ENCODE measurements around the gene TPSD1. TPM values are rescaled to one million over a fixed set of nuclear protein-coding genes. Genes with fewer than 3 reads are reported as not detected.
A peak's percentile ranks its signal among the peaks of the same experiment; 100 is the strongest.

TPSD1 gene
- total RNA-seq, 1 donor from 2014 or later, result not detected

DNA sequence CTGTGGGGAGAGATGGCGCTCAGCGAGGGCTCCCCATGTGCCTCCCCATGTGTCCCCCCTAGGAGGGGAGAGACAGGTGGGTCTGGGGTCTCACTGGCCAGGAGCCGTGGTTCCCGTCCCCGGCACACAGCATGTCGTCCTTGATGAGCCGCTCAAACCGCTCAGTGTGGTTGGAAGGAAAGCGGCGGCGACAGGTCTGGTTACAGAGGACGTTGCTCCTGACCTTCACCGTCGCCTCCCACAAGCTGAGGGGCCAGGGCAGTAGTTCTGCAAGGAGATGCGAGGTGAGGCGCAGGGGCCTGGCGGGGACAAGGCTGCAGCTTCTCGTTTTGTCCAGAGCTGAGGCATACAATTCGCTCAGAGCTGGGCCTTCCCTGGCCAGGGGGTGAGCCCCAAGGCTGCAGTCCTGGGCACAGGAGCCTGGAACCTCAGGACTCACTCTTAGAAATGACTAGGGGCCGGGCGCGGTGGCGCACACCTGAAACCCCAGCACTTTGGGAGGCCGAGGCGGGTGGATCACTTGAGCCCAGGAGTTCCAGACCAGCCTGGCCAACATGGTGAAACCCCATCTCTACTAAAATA lies 30.7 kb downstream of the TPSD1 start:
- Mint-ChIP-seq H3K36me3 (no peaks in the 10 kb centered on the region), H3K4me1 (peaks cover 27% of the 10 kb centered on the region), H3K27me3 (ENCODE audit: low read depth) (peaks cover 48% of the 10 kb centered on the region), H3K4me3 (no peak overlapping the region), H3K9me3 (no peaks in the 10 kb centered on the region), H3K27ac (no peak overlapping the region)
- no peak for DNase-seq (ENCODE audit: low spot score in 2 of 2, unreplicated experiment in 2 of 2)
- TF ChIP-seq, protein P1, sequence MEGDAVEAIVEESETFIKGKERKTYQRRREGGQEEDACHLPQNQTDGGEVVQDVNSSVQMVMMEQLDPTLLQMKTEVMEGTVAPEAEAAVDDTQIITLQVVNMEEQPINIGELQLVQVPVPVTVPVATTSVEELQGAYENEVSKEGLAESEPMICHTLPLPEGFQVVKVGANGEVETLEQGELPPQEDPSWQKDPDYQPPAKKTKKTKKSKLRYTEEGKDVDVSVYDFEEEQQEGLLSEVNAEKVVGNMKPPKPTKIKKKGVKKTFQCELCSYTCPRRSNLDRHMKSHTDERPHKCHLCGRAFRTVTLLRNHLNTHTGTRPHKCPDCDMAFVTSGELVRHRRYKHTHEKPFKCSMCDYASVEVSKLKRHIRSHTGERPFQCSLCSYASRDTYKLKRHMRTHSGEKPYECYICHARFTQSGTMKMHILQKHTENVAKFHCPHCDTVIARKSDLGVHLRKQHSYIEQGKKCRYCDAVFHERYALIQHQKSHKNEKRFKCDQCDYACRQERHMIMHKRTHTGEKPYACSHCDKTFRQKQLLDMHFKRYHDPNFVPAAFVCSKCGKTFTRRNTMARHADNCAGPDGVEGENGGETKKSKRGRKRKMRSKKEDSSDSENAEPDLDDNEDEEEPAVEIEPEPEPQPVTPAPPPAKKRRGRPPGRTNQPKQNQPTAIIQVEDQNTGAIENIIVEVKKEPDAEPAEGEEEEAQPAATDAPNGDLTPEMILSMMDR (IDR thresholded peaks at IDR 0.05; ENCODE audit: unreplicated experiment), result no peak

DNA sequence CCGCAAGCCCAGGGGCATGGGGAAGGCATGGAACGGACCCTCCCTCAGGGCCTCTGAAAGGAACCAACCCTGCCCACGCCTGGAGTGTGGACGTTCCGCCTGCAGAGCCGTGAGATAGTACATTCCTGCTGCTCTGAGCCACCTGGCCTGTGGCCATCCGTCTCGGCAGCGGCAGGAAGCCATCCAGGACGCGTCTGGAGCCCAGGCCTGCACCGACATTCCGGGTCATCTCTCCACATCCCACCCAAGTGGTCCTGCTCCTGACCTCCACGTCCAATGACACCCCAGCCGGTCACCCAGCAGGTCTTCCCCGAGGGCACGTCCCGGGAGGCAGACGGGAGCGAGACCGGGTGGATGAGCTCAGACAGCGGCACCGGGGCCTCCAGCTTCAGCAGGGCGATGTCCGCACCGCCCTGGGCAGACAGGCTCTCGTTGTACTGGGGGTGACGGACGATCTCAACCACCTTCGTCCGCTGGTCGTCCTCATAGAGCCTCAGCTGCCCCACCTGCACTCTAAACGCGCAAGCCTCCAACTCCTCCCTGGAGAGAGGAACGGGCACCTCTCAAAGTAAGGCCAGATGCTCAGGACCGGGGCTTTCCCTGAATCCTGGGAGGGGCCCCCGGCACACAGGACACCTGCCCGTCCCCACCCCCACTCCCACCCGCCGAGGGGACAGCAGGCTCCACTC lies 32.3 kb downstream of the TPSD1 start:
- TF ChIP-seq, protein P1 (IDR thresholded peaks at IDR 0.05; ENCODE audit: unreplicated experiment), result no peak
- H3K27ac Mint-ChIP-seq, result peak overlapping the region; percentile 24
- H3K9me3 Mint-ChIP-seq, result no peaks in the 10 kb centered on the region
- no peaks in the 10 kb centered on the region for H3K36me3 Mint-ChIP-seq
- H3K4me1 Mint-ChIP-seq, result peaks cover 26% of the 10 kb centered on the region
- DNase-seq (ENCODE audit: low spot score in 2 of 2, unreplicated experiment in 2 of 2), result no peak
- no peak overlapping the region for H3K4me3 Mint-ChIP-seq
- peaks cover 55% of the 10 kb centered on the region for H3K27me3 Mint-ChIP-seq (ENCODE audit: low read depth)

DNA sequence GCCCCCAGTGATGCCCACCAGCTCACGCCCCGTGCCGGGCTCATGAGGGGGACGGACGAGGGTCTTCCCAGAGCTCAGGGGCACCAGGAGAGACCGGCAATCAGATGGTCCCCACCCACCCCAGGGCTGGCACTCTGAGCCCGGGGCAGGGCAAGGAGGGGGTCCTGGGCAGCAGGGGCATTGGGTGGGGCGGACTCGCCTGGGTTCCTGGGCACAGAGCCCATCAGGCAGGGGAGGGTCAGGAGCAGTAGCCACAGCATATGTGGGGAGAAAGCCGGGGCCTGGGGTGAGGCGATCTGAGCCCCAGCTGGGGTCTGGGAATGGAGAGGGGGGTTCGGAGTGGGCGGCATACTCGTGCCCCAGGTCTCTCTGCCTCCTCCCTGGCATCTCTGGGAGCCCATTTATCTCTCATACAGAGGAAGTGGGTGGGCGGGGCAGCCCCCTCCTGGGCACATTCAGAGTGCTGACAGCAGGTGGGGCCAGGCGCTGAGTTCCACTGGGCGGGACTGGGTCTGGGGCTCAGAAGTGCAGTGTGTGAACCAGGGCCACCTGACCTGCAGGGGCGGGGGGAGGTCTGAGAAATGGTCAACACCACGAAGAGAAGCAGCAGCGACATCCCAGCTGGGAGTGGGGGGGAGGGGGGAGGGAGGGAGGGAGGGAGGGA lies 33.1 kb downstream of the TPSD1 start:
- TF ChIP-seq, protein P1 (IDR thresholded peaks at IDR 0.05; ENCODE audit: unreplicated experiment), result no peak
- H3K4me1 Mint-ChIP-seq, result peaks cover 22% of the 10 kb centered on the region
- DNase-seq (ENCODE audit: low spot score in 2 of 2, unreplicated experiment in 2 of 2), result no peak
- H3K27me3 Mint-ChIP-seq (ENCODE audit: low read depth), result peaks cover 55% of the 10 kb centered on the region
- no peaks in the 10 kb centered on the region for H3K36me3 Mint-ChIP-seq
- no peaks in the 10 kb centered on the region for H3K9me3 Mint-ChIP-seq
- no peak overlapping the region for H3K4me3 Mint-ChIP-seq
- H3K27ac Mint-ChIP-seq, result no peak overlapping the region

DNA sequence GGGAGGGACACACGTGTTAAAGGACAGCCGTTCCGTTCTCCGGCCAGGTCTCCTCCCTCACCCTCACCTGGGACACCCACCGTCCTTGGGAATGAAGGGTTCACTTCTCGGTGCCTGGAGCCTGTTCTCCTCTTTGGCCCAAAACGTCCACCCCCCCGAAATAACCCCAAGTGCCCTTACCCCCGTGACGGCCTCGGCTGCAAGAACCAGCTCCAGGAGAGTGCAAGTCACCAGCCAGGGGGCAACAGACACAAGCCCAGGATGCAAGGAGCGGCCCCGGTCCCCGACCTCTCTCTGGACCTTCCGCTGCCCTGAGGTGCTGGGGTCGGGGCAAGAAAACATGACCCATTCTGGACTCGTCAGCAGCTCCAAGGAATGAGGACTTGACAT lies 33.6 kb downstream of the TPSD1 start:
- no peaks in the 10 kb centered on the region for H3K36me3 Mint-ChIP-seq
- H3K9me3 Mint-ChIP-seq, result no peaks in the 10 kb centered on the region
- no peak for DNase-seq (ENCODE audit: low spot score in 2 of 2, unreplicated experiment in 2 of 2)
- no peak overlapping the region for H3K27ac Mint-ChIP-seq
- peaks cover 27% of the 10 kb centered on the region for H3K4me1 Mint-ChIP-seq
- TF ChIP-seq, protein P1 (IDR thresholded peaks at IDR 0.05; ENCODE audit: unreplicated experiment), result no peak
- H3K4me3 Mint-ChIP-seq, result no peak overlapping the region
- peaks cover 51% of the 10 kb centered on the region for H3K27me3 Mint-ChIP-seq (ENCODE audit: low read depth)

DNA sequence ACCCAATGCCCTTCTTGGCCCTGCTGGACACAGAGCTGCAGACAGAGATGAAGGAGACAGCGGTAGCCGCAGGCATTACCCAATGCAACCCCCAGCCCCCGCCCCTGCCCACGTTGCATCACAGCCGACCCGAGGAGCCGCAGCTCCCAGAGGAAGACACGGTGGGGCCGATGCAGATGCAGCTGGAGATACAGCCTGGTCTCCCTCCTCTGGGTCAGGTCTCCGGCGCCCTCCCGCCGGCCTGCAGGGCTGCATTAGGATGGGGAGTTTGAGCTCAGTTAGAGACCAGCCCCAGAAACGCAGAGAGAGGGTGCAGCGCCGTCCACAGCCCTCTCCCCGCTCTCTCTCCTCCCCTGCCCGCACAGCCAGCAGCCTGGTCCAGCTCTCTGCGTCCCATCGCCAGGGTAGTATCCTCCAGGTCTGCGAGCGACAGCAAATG lies 34.2 kb downstream of the TPSD1 start:
- DNase-seq (ENCODE audit: low spot score in 2 of 2, unreplicated experiment in 2 of 2), result no peak
- TF ChIP-seq, protein P1 (IDR thresholded peaks at IDR 0.05; ENCODE audit: unreplicated experiment), result no peak
- no peaks in the 10 kb centered on the region for H3K36me3 Mint-ChIP-seq
- H3K9me3 Mint-ChIP-seq, result no peaks in the 10 kb centered on the region
- H3K27me3 Mint-ChIP-seq (ENCODE audit: low read depth), result peaks cover 51% of the 10 kb centered on the region
- H3K27ac Mint-ChIP-seq, result no peak overlapping the region
- peaks cover 28% of the 10 kb centered on the region for H3K4me1 Mint-ChIP-seq
- H3K4me3 Mint-ChIP-seq, result no peak overlapping the region
